Stimulated activated naive B cell treated with anti-CD40 and anti-IgM and Interleukin-4, amounts not matched to agents 10 μg/mL and 1 μg/mL and 100 μg/mL, for 72 hours (primary cell): ENCODE measurements around the gene CCDC88B.

ENCODE experiments used
- ATAC-seq, 2 donors: fragments of 150-1000 bp; cut with Tn5 transposase; replicated peaks; 2 replicates each; pipeline ENCODE4 v1.10.0; 2021; ENCODE audit warnings: moderate library complexity in 1 of 2
- DNase-seq: peaks from one replicate; pipeline ENCODE4 v3.0.0; 2021
- H3K27ac Mint-ChIP-seq: one replicate; pipeline ENCODE4 v1.8.0; 2022; ENCODE audit warnings: mild to moderate bottlenecking, mixed read lengths
- H3K27me3 Mint-ChIP-seq, 2 donors: one replicate each; pipeline ENCODE4 v1.8.0; 2022; ENCODE audit warnings: mixed read lengths in 2 of 2
- H3K36me3 Mint-ChIP-seq, 2 donors: one replicate each; pipeline ENCODE4 v1.8.0; 2022; ENCODE audit warnings: mixed read lengths in 2 of 2, mild to moderate bottlenecking in 1 of 2
- H3K4me1 Mint-ChIP-seq, 2 donors: one replicate each; pipeline ENCODE4 v1.8.0; 2022; ENCODE audit warnings: mixed read lengths in 2 of 2, mild to moderate bottlenecking in 1 of 2
- H3K4me3 Mint-ChIP-seq, 2 donors: one replicate each; pipeline ENCODE4 v1.8.0; 2022; ENCODE audit warnings: mild to moderate bottlenecking in 2 of 2, mixed read lengths in 2 of 2, moderate library complexity in 1 of 2
- H3K9me3 Mint-ChIP-seq, 2 donors: one replicate each; pipeline ENCODE4 v1.8.0; 2022; ENCODE audit warnings: mixed read lengths in 2 of 2, mild to moderate bottlenecking in 1 of 2

The CCDC88B gene

GRCh38 chr11:64339754-64340408, at the start of gene CCDC88B:
Gene CCDC88B, plus strand, starts transcription at chr11:64340204. Its CDS starts 63 bp downstream, at chr11:64340267.
- peak; percentile 84 to 86 for ATAC-seq
- Mint-ChIP-seq H3K27me3 (no peaks in the 10 kb centered on the region), H3K4me3 (peak within 1 kb of the TSS; percentile 93 to 99), H3K27ac (peak within 1 kb of the TSS; percentile 97), H3K9me3 (no peaks in the 10 kb centered on the region), H3K36me3 (peaks cover 37 to 44% of the 10 kb centered on the region in 2 donors), H3K4me1 (peaks cover 39 to 73% of the 10 kb centered on the region in 2 donors)
- peak; percentile 88 for DNase-seq

DNA sequence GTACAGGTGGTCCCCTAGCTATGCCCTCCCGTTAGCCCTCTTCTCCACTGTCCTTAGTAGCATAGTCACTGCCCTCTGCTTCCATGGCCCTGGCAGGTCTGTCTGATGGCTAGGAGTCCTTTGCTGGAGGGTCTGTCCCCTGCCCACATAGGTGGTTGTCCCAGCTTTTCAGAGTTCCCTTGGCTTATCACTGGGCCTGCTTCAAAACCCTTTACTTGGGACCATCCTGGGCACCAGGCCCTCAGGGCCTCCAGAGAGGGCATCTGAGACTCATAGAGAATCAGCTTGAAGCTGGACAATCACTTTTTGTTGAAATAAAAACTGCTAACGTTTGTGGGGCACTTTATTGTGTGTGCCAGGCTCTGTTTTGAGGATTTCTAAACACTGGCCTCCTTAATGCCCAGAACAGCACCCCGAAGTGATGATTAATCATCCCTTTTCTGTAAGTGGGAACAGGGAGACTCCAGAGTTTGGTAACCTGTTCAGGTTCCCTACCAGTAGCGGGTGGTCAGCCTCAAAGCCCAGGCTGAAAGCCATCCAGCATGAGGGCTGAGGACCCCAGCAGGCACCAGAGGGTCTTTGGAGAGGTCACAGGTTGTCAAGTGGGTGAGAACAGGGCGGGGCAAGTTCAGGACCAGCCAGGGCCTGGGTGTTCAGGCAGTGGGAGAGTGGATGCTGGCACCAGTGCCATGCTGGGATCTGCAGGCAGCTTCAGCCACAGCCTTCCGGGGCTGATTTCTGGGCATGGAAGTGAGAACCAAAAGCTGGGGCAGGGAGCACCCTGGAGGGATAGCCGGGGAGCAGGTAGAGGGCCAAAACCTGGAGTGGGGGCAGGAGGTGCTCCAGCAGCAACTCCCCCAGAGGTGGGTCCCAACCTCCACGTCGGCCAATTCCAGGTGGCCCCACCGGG, 49.4 kb upstream of the CCDC88B start:
- Mint-ChIP-seq H3K9me3 (no peaks in the 10 kb centered on the region), H3K4me1 (peaks cover 18 to 35% of the 10 kb centered on the region in 2 donors), H3K4me3 (peak overlapping the region; percentile 53 to 66), H3K36me3 (peaks cover 3 to 15% of the 10 kb centered on the region in 2 donors), H3K27ac (peak overlapping the region; percentile 62), H3K27me3 (peaks cover 31 to 40% of the 10 kb centered on the region in 2 donors)
- DNase-seq (no peak), ATAC-seq (no peak)

DNA sequence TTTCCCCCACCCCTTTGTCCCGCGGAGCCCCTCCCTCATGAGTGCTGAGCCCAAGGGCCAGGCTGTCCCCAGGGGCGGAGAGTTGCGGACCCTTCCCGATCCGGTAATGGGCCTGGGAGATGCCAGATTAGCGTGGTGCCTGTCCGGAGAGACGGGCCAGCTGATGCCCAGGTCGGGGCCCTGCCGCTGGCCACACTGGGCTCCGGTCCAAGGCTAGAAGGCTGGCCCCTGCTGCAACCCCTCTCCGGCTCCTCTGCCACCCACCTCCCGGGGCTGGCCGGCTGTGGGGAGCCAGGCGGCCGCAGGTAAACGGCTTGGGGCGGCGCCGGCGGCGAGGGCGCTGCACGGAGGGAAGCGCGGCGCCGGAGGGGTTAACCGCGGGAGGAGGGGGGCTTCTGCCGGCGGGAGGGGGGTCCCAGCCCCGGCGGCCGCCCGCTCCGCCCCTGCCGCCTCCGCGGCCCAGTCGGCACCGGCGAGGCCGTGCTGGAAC, 48.7 kb upstream of the CCDC88B start, which contains the start of gene KCNK4:
Gene KCNK4 (plus strand): TSS at position 41 of the 490 bp plus-strand sequence. CDS start 1,717 bp downstream, outside the sequence.
- peak within 1 kb of the TSS; percentile 66 to 79 for H3K4me3 Mint-ChIP-seq
- ATAC-seq (peak in 1 of 2 donors; percentile 9), DNase-seq (no peak)
- peak within 1 kb of the TSS; percentile 62 for H3K27ac Mint-ChIP-seq
- H3K36me3 Mint-ChIP-seq: peaks cover 3 to 15% of the 10 kb centered on the region in 2 donors
- peaks cover 16 to 32% of the 10 kb centered on the region in 2 donors for H3K4me1 Mint-ChIP-seq
- H3K27me3 Mint-ChIP-seq: peaks cover 34 to 41% of the 10 kb centered on the region in 2 donors
- no peaks in the 10 kb centered on the region for H3K9me3 Mint-ChIP-seq

GRCh38 chr11:64291752-64292459, 48.1 kb upstream of the CCDC88B start:
- peaks cover 3 to 15% of the 10 kb centered on the region in 2 donors for H3K36me3 Mint-ChIP-seq
- H3K27me3 Mint-ChIP-seq: peaks cover 40 to 47% of the 10 kb centered on the region in 2 donors
- ATAC-seq (peak; percentile 52 to 66), DNase-seq (no peak)
- H3K9me3 Mint-ChIP-seq: no peaks in the 10 kb centered on the region
- H3K4me3 Mint-ChIP-seq: peak overlapping the region; percentile 79 to 81
- H3K4me1 Mint-ChIP-seq: peaks cover 10 to 26% of the 10 kb centered on the region in 2 donors
- H3K27ac Mint-ChIP-seq: no peak overlapping the region

GRCh38 chr11:64292460-64293254, 47.3 kb upstream of the CCDC88B start:
- no peak for DNase-seq
- no peak overlapping the region for H3K27ac Mint-ChIP-seq
- peak in 1 of 2 donors; percentile 39 for ATAC-seq
- no peaks in the 10 kb centered on the region for H3K9me3 Mint-ChIP-seq
- H3K27me3 Mint-ChIP-seq: peaks cover 48 to 54% of the 10 kb centered on the region in 2 donors
- peak overlapping the region; percentile 79 to 81 for H3K4me3 Mint-ChIP-seq
- peaks cover 12 to 27% of the 10 kb centered on the region in 2 donors for H3K4me1 Mint-ChIP-seq
- peaks cover 3 to 15% of the 10 kb centered on the region in 2 donors for H3K36me3 Mint-ChIP-seq

- H3K27ac Mint-ChIP-seq: no peak overlapping the region
- peaks cover 0 to 4% of the 10 kb centered on the region in 2 donors for H3K36me3 Mint-ChIP-seq
- no peak overlapping the region for H3K4me3 Mint-ChIP-seq
- H3K27me3 Mint-ChIP-seq: peaks cover 61 to 76% of the 10 kb centered on the region in 2 donors
- peaks cover 15 to 35% of the 10 kb centered on the region in 2 donors for H3K4me1 Mint-ChIP-seq
- no peaks in the 10 kb centered on the region for H3K9me3 Mint-ChIP-seq
- ATAC-seq: no peak
- no peak for DNase-seq
These were observed 45.2 kb upstream of the CCDC88B start for GRCh38 chr11:64294774-64295173.

DNA sequence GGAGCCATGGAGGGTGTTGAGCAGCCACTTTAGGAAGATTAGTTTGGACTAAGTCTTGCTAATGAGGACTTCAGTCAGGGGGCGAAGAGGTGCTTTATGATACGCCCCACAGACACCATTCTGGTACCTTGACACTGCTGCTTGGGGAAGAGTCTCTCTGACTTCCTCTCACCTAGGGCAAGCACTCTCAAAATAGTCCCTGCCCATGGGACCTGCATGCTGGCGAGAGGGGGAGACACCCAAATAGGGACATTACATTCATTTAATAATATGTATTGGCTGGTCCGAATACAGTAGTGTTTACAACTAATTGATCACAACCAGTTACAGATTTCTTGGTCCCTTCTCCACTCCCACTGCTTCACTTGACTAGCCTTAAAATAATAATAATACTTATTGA, 44.2 kb upstream of the CCDC88B start:
- ATAC-seq (no peak), DNase-seq (no peak)
- no peak overlapping the region for H3K27ac Mint-ChIP-seq
- peaks cover 65 to 82% of the 10 kb centered on the region in 2 donors for H3K27me3 Mint-ChIP-seq
- H3K36me3 Mint-ChIP-seq: no peaks in the 10 kb centered on the region
- H3K9me3 Mint-ChIP-seq: no peaks in the 10 kb centered on the region
- H3K4me1 Mint-ChIP-seq: peaks cover 19 to 42% of the 10 kb centered on the region in 2 donors
- no peak overlapping the region for H3K4me3 Mint-ChIP-seq

DNA sequence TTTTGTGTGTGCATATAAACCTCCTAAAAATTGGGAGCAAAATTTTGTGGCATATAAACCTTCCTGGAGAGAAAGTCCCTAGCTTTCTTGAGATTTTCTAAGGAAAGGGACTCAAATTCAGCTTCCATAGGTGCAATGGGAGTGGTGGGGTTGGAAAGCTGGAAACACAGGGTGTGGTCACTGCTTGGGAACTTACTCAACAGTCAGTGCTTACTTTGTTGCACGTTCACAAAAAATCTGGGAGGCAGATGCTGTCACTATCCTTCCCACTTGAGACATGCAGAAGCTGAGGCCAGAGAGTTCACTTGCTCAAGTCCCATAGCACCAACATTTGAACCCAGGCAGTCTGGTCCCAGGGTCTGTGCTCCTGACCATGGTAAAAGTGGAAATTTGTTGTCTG, 43.8 kb upstream of the CCDC88B start:
- Mint-ChIP-seq H3K27ac (no peak overlapping the region), H3K36me3 (no peaks in the 10 kb centered on the region), H3K4me3 (no peak overlapping the region), H3K27me3 (peaks cover 64 to 81% of the 10 kb centered on the region in 2 donors), H3K9me3 (no peaks in the 10 kb centered on the region), H3K4me1 (peaks cover 20 to 41% of the 10 kb centered on the region in 2 donors)
- DNase-seq (no peak), ATAC-seq (no peak)

DNA sequence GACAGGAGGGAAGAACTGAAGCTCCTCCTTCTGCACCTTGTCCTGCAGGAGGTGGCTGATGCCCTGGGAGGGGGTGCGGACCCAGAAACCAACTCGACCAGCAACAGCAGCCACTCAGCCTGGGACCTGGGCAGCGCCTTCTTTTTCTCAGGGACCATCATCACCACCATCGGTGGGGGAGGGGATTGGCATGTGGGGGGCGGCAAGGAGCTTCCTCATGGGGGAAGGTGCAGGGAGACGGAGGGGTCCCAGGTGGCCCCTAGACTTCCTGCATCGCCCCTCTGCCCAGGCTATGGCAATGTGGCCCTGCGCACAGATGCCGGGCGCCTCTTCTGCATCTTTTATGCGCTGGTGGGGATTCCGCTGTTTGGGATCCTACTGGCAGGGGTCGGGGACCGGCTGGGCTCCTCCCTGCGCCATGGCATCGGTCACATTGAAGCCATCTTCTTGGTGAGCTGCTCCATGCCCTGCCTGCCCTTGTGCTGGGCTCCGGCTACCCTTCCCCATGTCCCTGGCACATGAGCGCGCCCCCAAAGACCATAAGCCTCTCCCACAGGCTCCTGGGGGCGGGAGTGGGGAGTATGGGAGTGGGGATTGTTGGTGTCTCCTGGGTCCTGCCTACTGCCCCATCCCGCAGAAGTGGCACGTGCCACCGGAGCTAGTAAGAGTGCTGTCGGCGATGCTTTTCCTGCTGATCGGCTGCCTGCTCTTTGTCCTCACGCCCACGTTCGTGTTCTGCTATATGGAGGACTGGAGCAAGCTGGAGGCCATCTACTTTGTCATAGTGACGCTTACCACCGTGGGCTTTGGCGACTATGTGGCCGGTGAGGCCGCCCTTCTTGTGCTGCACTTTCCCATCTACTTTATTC, 42.9 kb upstream of the CCDC88B start:
- Mint-ChIP-seq H3K27ac (no peak overlapping the region), H3K9me3 (no peaks in the 10 kb centered on the region), H3K27me3 (peaks cover 68 to 89% of the 10 kb centered on the region in 2 donors), H3K36me3 (no peaks in the 10 kb centered on the region), H3K4me1 (peaks cover 22 to 41% of the 10 kb centered on the region in 2 donors), H3K4me3 (no peak overlapping the region)
- DNase-seq (no peak), ATAC-seq (no peak)

DNA sequence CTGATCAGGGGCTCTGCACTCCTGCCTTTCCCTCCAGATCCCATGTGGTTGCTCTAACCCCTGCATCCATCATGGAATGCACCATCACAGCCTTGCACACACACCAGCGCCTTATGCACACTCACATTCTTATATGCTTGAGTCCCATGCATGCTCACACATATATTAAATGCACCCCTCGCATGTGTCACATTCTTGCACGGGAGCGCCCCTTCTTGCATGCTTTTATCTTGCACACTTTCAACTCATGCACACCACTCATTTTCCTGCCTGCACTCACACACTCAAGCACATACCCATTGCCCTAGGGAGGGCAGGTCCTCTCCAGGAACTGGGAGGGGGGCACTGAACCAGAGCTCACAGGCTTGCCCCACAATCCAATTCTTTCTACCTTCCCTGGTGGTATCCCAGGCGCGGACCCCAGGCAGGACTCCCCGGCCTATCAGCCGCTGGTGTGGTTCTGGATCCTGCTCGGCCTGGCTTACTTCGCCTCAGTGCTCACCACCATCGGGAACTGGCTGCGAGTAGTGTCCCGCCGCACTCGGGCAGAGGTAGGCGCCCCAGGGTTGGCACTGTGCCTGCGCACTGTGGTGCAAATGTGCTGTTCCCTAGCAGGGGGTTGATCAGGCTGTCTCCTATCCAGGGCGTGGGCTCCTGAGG, 42.2 kb upstream of the CCDC88B start:
- Mint-ChIP-seq H3K27me3 (peaks cover 63 to 84% of the 10 kb centered on the region in 2 donors), H3K27ac (no peak overlapping the region), H3K9me3 (no peaks in the 10 kb centered on the region), H3K4me1 (peaks cover 19 to 35% of the 10 kb centered on the region in 2 donors), H3K4me3 (no peak overlapping the region), H3K36me3 (no peaks in the 10 kb centered on the region)
- ATAC-seq (no peak), DNase-seq (no peak)

GRCh38 chr11:64298966-64299846, 40.8 kb upstream of the CCDC88B start:
- H3K36me3 Mint-ChIP-seq: no peaks in the 10 kb centered on the region
- H3K27me3 Mint-ChIP-seq: peaks cover 55 to 76% of the 10 kb centered on the region in 2 donors
- ATAC-seq (no peak), DNase-seq (no peak)
- H3K27ac Mint-ChIP-seq: peak overlapping the region; percentile 65
- no peaks in the 10 kb centered on the region for H3K9me3 Mint-ChIP-seq
- peak overlapping the region; percentile 84 to 85 for H3K4me3 Mint-ChIP-seq
- H3K4me1 Mint-ChIP-seq: peaks cover 24 to 39% of the 10 kb centered on the region in 2 donors
